ENCODE results near the gene PRRC2B. TPM values are rescaled to one million over a fixed set of nuclear protein-coding genes. Genes with fewer than 3 reads are reported as not detected.
"Not testable (repeated sequence)": the region's sequence is repeated elsewhere in the genome, so short reads cannot be mapped to it uniquely, and the experiment has no call there.

The PRRC2B gene
- total RNA-seq, 1 donor from 2014 or later = 118 TPM

- no peak for DNase-seq
These were observed 145.5 kb downstream of the PRRC2B start for GRCh38 chr9:131539223-131539923.

DNA sequence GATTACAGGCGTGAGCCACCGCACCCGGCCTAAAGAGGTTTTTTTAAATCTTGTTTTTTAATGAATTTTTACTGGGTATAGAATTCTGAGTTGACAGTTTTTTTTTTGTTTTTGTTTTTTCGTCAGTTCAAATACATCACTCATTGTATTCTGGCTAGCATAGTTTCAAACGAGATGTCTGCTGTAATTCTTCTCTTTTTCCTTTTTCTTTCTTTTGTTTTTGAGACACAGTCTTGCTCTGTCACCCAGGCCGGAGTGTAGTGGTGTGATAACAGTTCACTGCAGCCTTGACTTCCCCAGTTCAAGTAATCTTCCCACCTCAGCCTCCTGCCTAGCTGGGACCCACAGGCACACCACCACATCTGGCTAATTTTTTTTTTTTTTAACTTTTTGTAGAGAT, 149.3 kb downstream of the PRRC2B start:
- DNase-seq = no peak

GRCh38 chr9:131545003-131545785, 151.3 kb downstream of the PRRC2B start, which contains the start of gene PRRT1B:
Gene PRRT1B (plus strand): TSS chr9:131545523. CDS start chr9:131545616, 93 bp downstream.
- no peak for DNase-seq

GRCh38 chr9:131545786-131546335, 152.0 kb downstream of the PRRC2B start:
- no peak for DNase-seq

GRCh38 chr9:131546336-131547084, 152.6 kb downstream of the PRRC2B start:
- DNase-seq = no peak

DNA sequence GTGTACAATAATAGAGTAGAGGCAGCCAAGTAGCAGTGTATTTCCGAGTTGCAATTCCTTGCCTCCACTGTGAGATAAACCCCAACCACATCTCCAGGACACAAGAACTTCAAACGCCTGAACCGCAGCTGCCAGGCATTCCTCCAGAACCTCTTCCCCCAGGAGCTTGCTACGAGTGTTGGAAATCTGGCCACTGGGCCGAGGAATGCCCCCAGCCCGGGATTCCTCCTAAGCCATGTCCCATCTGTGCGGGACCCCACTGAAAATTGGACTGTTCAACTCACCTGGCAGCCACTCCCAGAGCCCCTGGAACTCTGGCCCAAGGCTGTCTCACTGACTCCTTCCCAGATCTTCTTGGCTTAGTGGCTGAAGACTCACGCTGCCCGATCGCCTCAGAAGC, 155.3 kb downstream of the PRRC2B start:
- not testable (repeated sequence) for DNase-seq

Small RNA genes within 50 kb of the gene (small RNA-seq; reads per million reads assigned to genes)
- gene SNORD62A = 0.26 reads per million
- gene SNORD62B = 0.12 reads per million

Other genes with a start within 250 kb of the PRRC2B start
- 1.7 TPM for gene FAM78A, start 117.6 kb upstream of the PRRC2B start, total RNA-seq
- 5.5 TPM for gene PLPP7, start 104.4 kb upstream of the PRRC2B start, total RNA-seq
- 34.5 TPM for gene POMT1, start 108.8 kb downstream of the PRRC2B start, total RNA-seq
- gene UCK1, start 137.2 kb downstream of the PRRC2B start, total RNA-seq = 13.3 TPM
- gene PRRT1B, start 151.4 kb downstream of the PRRC2B start, total RNA-seq = not detected

All from occipital lobe (tissue), 3 donors.